GM21825 (cell line): ENCODE measurements around the gene AMER2.

Experiments
- ATAC-seq: cut with Tn5 transposase; IDR thresholded peaks from one replicate; pipeline ENCODE4 v1.9.1; 2021; ENCODE audit warnings: mild to moderate bottlenecking, moderate library complexity; ENCODE audit not compliant: unreplicated experiment

Gene AMER2, protein sequence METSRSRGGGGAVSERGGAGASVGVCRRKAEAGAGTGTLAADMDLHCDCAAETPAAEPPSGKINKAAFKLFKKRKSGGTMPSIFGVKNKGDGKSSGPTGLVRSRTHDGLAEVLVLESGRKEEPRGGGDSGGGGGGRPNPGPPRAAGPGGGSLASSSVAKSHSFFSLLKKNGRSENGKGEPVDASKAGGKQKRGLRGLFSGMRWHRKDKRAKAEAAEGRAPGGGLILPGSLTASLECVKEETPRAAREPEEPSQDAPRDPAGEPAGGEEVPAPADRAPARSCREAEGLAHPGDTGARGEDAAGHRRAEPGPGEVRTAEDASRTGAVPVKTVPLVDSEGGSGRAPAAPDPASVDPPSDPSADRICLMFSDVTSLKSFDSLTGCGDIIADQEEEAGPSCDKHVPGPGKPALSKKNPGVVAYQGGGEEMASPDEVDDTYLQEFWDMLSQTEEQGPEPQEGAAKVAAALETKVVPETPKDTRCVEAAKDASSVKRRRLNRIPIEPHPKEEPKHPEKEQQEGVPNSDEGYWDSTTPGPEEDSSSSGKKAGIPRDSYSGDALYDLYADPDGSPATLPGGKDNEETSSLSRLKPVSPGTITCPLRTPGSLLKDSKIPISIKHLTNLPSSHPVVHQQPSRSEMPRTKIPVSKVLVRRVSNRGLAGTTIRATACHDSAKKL

DNA sequence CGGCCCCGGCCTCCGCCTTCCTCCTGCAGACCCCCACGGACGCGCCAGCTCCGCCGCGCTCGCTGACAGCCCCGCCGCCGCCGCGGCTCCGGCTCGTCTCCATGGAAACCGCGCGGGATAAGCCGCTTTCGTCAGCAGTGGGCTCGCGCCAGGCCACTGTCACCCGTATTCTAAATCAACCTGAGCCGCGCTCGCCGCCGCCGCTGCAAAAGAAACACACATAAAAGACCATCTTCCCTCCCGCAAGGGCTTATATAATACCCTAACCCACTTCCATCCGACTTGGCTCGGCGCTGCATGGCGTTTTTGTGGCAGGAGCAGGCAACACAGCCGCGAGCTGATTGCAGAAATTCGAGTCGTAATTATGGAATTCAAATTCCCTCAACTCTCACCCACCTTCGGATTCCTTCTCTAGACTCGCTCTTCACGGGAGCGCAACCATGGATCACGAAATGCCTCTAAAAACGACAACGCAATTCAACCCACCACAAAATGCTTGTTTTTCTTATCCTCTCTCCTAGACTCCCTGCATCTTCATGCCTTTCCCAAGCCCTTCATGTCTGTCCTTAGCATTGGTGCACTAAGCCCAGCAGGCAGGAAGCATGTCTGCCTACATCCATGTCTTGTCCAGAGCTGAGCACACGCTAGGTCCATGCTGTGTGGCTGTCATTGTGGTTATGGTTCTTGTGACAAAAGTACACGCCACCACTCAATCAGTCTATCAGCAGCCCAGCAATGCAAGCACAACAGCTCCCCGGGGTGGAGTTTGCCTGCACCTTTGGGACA lies at the start of gene AMER2:
TSS of gene AMER2 (minus strand) at position 772 of the 786 bp plus-strand sequence. CDS start at position 103, 669 bp downstream.
- no peak for ATAC-seq

DNA sequence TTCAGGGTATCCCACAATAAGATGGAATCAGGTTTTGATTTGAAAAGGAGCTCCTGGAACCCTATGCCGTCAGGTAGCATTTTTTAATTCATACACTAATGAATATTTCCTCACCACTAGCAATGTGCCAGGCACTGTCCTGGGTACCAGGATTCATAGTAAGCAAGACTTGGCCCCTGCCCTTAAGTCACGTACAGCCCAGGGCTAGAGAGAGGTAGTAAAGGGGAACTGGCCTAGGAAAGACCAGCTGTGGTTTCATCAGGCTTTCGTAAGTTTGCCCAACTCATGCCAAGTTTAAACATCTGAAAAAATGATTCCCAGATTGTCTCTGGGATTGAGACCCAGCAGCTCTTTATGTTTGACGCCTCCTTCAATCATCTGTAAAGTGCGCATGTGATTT lies 45.9 kb upstream of the AMER2 start:
- no peak for ATAC-seq

DNA sequence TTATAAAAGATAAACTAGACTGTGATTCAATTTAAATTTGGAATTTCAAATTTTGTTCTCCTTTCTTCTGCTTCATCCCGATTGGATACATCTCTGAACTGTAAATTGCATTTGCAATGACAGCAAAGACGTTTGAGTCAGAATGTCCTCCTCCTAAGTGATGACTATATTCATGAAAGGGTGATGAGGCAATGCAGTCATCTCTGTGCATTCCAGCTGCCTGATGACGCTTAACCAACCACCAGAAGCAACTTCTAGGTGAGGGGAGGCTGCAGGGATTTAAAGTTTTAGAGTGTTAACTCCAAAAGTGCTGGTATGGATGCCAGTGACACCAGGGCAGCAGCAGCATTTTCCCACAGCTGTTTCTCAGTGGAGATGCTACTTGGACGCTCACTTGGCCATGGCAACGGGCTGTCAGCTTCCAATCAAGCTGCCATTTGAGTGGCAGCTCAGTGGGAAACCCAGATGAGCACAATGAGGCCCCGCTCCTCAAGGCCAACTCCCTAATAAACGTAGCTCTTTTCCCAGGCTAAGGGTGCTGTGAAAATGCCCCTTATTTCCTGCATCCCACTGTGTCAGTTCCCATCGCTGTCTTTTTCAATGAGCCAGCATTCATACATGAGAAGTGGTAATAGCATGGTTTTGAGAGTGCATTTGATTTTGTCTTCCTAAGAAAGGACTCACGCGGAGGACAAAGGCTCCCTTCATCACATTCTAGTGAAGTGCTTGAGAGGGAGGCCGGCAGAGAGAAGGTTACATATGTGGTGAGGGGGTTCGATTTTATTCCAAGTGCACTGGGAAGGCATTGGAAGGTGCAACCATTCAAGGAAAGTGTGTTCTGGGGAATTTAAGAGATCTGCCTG lies 45.2 kb upstream of the AMER2 start:
- ATAC-seq = no peak

DNA sequence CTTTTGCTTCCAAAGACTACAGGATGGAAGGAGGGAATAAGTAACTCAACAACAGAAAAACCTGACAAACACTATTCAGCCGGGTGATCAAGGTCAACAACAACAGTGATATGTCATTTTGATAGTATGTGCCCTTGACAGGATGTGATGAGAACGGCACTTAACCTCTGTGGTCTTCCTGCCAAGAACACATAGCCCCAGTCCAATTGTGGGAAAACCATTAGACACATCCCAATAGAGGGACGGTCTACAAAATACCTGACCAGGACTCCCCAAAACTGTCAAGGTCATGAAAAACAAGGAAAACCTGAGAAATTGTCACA lies 43.1 kb upstream of the AMER2 start:
- no peak for ATAC-seq

DNA sequence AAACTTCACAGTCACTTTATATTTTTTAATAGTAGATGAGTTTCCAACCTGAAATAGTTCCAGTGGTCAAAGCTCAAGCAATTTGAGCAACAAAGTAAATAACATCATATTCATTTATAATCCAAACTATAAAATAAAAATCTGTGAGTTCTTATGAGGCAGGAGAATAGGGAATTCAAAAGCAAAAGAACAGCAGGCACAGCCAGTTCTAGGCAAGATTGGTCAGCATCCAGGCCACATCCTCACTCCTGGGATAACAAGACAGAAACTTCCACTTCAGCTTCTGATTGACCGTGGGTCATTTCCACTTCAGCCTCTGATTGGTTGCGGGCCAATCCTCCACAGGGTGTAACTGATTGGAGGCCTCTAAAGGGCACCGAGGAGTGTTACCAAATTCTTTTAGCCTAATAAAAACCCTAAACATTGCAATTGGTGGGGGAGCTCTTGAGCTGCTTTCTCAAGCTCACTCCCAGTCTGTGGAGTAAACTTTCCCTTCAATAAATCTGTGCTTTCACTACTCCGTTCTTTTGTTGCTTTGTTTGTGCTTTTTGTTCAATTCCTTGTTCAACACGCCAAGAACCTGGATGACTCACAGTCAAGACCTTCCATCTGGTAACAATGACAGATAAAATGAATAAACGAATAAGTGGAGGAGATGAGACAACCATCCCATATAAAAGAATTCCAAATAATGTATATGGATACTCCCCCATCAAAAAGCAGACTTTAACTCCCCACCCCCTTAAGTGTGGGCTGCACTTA lies 42.6 kb upstream of the AMER2 start:
- no peak for ATAC-seq

DNA sequence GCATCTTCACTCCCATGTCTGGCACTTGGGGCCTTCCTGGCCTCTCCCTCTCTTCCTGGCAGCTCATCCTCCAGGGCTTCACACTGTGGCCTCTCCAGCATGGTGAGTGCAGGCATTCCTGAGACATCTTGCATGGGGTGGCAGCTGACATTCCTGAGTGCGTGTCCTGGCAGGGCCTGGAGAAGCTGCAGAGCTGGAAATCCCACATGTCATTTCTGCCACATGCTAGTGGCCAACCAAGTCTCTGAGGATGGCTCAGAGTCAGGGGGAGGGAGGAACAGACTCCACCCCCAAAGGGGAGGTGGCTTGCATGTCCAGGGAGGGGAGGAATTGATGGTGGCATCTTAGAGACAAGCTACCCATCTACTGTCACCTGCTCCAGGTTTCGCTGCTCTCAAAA lies 41.6 kb upstream of the AMER2 start:
- ATAC-seq = no peak

DNA sequence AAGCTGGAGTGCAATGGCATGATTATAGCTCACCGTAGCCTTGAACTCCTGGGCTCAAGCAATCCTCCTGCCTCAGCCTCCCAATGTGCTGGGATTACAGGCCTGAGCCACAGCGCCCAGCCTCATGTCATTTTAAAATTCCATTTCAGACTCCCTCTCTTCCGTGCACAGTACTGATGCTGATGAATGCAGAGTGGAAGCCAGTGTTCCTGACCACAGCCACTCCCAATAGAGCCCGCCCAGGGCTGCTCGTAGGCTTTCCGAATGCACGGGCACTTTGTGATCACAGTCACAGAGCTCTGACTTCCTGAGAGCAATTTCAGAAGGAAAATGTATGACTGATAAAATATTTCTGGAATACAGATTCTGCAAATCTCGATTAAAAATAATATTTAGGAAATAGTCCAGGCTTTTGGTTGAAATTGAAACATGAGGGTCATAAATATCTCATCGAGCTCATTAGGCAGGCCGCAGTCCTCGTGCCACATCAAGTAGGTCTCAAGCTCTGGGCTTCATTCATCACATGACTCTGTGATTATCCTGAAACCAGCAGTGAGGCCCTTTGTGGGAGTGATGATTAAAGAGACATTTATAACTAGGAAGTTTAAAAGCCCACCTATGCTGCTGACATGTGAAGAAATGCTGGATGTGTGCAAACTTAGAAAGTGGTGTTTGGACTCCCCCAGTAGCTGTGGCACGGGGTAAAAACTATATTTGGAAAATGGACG lies 38.9 kb upstream of the AMER2 start:
- no peak for ATAC-seq

DNA sequence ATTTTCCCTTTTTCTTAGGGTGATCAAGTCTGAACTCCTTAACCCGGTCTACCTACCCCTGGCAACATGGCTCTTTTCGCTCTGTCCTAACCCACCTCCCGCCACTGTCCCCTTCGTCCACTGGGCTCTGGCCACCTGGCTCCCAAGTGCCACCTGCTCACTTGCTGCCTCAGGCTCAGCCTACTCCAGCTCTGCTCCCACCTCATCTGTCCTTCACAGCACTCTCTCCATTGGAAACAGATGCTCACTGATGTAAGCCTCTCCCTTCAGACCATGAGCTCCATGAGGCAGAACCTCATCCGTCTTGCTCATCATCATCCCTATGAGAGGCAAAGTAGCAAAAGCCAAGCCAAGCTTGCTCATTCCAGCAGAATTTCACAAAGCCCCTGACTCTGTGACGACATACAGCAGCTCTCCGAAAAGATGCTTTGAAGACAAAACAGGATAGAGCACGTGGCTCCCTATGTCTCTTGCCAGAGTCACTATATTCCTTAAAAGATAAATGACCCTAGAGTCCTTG lies 35.3 kb upstream of the AMER2 start:
- no peak for ATAC-seq

DNA sequence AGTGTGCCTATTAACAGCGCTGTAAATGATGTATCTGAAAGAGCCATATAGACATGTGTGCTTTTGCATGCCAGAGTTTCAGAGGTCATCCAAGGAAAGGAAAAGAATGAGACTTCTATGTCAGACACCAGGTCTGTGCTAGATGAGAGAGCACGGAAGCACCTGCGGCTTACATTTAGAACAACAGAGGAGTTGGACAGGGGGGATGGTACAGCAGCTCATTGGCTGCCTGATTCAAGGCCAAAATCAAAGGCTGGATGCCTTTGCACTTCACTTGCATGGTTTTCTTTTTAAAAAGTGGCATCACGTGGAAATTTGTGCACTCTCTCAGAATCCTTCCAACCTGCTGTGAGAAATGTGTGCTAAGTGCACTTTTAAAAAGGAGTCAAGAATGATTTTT lies 32.8 kb upstream of the AMER2 start:
- ATAC-seq = no peak

DNA sequence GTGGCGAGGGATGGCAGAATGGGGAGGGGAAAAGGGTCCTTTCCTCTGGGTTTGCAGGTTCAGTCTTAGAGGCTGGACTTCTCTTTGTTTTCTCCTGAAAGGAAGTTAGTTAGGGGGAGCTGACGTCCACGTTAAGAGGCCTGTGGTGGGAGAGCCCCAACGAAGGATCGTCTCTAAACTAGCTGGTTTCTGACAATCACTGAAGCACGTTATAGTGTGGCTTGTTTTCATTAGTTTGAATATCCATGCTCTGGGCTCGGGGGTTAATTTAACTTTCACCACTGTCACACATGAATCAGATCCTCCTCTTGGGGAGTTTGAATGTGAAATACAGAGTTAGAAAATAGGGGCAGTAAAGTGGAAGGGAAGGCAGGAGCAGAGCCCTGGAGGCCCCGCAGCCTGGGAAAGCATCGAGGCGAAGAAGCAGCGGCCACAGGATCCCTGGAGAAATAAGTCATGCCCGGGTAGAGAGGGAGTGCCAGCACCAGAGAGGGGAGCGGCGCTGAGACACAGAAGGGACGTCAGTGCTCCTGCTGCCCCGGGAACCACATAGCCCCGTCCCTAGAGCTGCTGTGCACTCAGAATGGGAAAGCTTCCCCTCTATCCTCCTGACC lies 31.1 kb upstream of the AMER2 start:
- ATAC-seq = no peak

DNA sequence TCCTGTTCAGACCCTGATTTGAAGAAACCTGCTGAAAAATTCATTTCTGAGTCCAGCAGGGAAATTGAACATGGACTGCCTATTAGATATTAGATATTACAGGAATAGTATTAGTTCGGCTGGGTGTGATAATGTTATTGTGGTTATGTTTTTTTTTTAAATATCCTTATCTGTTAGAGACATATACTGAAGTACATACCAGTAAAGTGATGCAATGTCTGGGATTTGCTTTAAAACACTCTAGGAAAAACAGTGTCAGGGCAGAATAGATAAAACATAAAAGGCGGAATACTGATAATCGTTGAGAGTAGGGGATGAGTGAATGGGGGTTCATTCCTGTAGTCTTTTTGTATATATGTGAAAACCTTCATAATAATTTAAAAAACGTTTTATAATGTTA lies 28.7 kb upstream of the AMER2 start:
- ATAC-seq = no peak

DNA sequence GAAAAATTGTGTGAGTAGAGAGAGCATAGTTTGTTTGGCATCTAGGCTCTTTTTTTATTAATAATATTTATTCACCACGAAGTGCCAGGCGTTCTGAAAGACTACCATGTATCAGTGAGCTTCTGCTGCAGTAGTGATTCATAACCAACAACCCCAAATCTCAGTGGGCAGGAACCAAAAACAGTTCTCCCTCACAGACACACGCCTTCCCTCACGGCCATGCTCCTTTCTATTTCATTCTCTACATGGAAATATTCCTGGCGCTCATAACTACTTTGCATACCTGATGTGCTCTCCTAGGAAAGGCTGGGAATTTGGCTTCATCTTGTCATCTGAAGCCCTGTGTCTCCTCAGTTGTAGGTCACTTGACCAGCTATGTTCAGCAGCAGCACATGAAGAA lies 26.6 kb upstream of the AMER2 start:
- ATAC-seq = no peak

DNA sequence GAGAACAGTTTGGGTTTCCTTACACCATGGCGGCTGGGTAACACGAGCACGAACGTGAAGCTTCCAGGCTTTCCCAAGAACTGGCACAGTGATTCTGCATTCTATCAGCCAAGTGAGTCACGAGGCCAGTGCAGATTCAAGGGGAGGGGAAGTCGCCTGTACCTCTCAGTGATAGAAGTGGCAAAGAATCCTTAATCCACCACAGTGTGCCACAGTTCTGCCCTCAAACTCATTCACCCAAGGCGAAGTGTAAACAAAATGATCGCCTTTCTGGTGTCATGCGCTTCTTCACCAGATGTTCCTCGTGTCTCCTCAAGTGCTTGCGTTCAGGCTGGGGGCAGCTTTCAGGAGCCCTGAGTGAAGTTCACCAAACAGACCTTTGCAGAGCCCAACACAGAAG lies 24.9 kb upstream of the AMER2 start:
- ATAC-seq = no peak

DNA sequence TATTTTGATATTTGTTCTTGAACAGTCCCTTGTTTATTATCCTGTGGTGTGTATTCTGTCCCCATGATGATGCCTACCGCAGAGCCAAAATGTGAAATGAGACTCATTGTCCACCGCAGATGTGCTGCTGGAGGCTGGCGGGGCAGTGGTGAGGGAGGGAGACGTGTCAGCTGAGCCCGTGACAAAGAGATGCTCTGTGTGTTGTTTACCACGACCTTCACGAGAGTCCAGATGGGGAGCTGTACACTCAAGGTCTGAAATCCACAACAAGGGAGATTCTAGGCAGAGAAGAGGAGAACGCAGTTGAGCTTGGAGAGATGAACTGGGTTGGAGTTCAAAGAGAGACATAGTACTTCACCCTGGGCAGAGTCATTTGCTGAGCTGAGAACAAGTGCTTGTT lies 20.8 kb upstream of the AMER2 start:
- no peak for ATAC-seq

DNA sequence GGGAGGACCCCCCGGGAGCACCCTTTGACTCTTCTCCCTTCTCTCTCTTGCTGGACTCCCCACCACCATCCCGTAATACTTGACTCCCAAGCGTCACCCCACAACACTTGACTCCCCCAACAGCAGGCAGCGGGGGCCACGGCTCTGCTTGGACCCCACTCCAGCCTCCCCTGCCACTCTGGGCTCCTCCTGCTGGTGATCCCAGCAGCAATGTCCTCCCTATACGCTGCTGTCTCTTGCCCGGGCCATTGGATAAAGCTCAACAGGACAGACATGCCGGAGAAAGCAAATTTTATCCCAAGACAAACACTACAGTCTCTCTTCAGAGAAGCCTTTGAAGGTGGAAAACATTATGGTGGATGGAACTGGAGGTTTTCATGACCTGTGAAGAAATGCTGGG lies 20.4 kb upstream of the AMER2 start:
- ATAC-seq = no peak

DNA sequence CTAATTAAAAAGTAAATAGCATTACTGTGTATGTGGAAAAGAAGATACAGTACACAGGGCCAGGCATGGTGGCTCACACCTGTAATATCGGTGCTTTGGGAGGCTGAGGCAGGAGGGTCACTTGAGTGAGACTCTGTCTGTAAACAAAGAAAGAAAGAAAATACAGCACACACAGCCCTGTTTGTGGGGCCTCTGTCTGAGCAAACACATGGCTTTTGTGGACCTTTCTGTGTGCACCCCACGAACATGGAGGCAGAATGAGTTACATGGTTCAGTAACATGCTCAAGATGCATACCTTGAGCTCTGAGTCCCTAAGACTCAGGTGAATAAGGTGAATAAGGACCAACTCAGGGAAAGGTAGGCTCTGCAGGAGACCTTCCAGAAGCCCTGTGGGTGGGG lies 20.0 kb upstream of the AMER2 start:
- ATAC-seq = no peak

DNA sequence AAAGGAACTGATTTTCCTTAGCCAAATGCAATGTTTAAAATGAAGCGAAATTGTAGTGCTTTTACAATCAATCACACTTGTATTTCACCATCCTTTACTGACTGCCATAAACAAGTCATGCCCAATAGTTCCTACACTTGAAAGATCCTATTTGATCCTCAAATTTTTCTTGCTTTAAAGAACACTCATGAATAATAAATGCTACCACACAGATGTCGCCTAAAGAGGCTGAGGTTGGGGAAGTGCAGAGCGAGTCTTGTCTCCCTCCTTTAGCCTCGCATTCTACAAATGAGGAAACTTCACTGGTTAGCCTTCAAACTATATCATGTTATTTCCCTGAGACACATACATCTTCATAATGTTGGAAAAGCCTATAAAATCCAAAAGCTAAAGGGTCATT lies 18.7 kb upstream of the AMER2 start:
- no peak for ATAC-seq

DNA sequence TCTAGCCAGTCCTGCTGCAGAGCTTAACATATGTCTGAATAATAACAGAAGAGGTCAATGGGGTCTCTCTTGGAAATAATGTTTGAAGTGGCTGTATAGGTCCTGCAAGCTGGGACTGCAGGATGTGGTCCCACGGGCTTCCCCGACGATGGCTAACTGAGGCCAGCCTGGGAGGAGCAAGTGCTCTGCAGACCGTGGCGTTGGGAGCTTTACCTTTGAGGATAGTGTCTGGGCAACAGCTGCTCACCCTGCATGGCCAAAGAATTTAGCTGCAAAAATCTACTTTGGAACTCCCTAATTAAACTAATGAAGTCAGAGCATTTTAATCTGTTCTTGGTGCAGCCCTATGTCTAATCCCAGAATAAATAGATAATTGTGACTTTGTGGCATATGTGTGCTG lies 18.2 kb upstream of the AMER2 start:
- ATAC-seq = no peak

DNA sequence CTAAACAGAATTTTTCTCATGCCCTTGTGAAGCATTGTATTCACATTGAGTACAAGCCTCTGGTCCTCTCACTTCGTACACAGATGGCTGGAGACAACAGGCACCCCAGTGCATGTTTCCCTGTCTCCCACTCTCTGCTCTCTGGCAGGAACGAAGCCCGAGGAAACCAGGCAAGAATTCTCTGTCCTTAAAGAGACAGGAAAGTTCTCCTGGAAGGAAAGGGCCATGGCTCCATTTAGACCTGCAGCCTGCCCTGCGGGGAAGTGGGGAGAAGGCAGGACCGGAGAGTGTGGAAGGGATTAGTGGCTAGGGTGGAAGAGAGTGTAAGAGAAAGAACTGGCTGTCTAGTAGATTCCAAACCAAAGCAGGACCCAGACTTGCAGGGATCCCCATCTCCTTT lies 15.5 kb upstream of the AMER2 start:
- ATAC-seq = no peak
